ENCODE data around the gene TAF11. TPM values are rescaled to one million over a fixed set of nuclear protein-coding genes. Genes with fewer than 3 reads are reported as not detected.

The TAF11 gene
- total and polyA plus RNA-seq, 2 donors (not counting 3 experiments of a cell fraction or from before 2014, with no cell fraction given) = 30.7 to 37.1 TPM

DNA sequence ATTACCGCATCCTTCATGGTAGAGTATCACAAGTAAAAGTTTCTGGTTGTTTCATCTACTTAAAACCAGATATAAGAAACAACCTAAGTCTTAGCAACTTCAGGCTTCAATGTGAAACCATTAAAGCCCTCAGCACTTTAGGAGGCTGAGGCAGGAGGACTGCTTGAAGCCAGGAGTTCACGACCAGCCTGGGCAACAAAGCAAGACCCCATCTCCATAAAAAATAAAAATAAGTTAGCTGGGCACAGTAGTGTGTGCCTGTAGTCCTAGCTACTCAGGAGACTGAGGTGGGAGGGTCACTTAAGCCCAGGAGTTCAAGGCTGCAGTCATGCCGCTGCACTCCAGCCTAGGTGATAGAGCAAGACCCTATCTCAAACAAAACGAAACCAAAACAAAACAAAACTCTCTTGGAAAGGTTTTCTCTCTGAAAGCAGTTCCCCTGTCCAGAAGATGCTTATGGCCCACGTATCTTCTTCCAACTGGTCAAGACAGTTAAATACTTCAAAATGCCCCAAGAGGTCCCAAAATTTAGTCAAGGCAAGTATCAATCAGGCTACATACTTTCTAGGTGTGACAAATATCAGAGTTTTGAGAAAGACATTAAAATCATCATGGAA is 9.9 kb downstream of the TAF11 start:
- H2AFZ ChIP-seq (ENCODE audit: low read depth, low read length) = no peak overlapping the region
- dilution Hi-C loops (cut with MboI; ENCODE audit: extremely low pct_ligation_motif_present, low sequenced_read_pairs) (no loop called here), intact Hi-C loops (cut with micrococcal nuclease) (no loop called here)
- ChIA-PET POLR2A (no interaction called here), CTCF (no interaction called here)
- peaks cover 11% of the 10 kb centered on the region in 2 experiments for H3K36me3 ChIP-seq (ENCODE audit: control insufficient read depth in 2 of 2, extremely low read depth in 1 of 2, insufficient read depth in 2 of 2, low read length in 2 of 2)
- FAIRE-seq (no peak), DNase-seq (ENCODE audit: low read depth, low spot score) (no peak)
- no peak overlapping the region for H3K4me3 ChIP-seq (replicated peaks in 1 of 3; ENCODE audit: insufficient read depth in 1 of 3, low read depth in 1 of 3, low read length in 3 of 3)
- H3K9me3 ChIP-seq (replicated peaks; ENCODE audit: control insufficient read depth, insufficient read depth, low read length) = no peaks in the 10 kb centered on the region
- no peaks in the 10 kb centered on the region for H3K4me1 ChIP-seq (ENCODE audit: control insufficient read depth, extremely low read depth, insufficient read depth, low read length)
- H3K9ac ChIP-seq (replicated peaks; ENCODE audit: extremely low read depth, insufficient read depth, low read length) = no peak overlapping the region
- H3K4me2 ChIP-seq (ENCODE audit: insufficient read depth, low read length) = no peak overlapping the region
- H3K27ac ChIP-seq (ENCODE audit: insufficient read depth, low read depth, low read length) = no peak overlapping the region
- H3K9me1 ChIP-seq (replicated peaks; ENCODE audit: control insufficient read depth, extremely low read depth, insufficient read depth, low read length) = no peaks in the 10 kb centered on the region
- TF ChIP-seq EZH2 (IDR thresholded peaks at IDR 0.05; ENCODE audit: borderline replicate concordance, low read depth, low read length, severe bottlenecking) = no peak
- no peak for TF ChIP-seq FOS (IDR thresholded peaks at IDR 0.05; ENCODE audit: borderline replicate concordance, insufficient read depth, low read length)
- no peak for TF ChIP-seq GATA2 (IDR thresholded peaks at IDR 0.05; ENCODE audit: insufficient read depth, insufficient read length, low read depth, low read length)
- no peak for TF ChIP-seq MAX (IDR thresholded peaks at IDR 0.05; ENCODE audit: insufficient read depth, insufficient read length)
- TF ChIP-seq POLR2AphosphoS5 (IDR thresholded peaks at IDR 0.05; ENCODE audit: insufficient read depth, low read depth, low read length) = no peak
- TF ChIP-seq POLR2A (IDR thresholded peaks at IDR 0.05; ENCODE audit: low read depth, low read length) = no peak
- TF ChIP-seq JUN (IDR thresholded peaks at IDR 0.05; ENCODE audit: borderline replicate concordance, insufficient read depth, insufficient read length, low read depth) = no peak
- TF ChIP-seq CTCF (IDR thresholded peaks at IDR 0.05; ENCODE audit: extremely low read depth in 1 of 2, insufficient read depth in 1 of 2, low read depth in 1 of 2, low read length in 2 of 2) = no peak
- no peak for TF ChIP-seq MYC (IDR thresholded peaks at IDR 0.05; ENCODE audit: low read depth, low read length)
- no peaks in the 10 kb centered on the region for H4K20me1 ChIP-seq (replicated peaks; ENCODE audit: control insufficient read depth, extremely low read depth, insufficient read depth, low read length)
- no peaks in the 10 kb centered on the region for H3K27me3 ChIP-seq (ENCODE audit: control insufficient read depth in 2 of 2, insufficient read depth in 2 of 2, low read length in 2 of 2)
- TSS peak; percentile 37 for BruUV-seq (replicated peaks)
- H3K79me2 ChIP-seq (ENCODE audit: control insufficient read depth, insufficient read depth, low read length) = peaks cover 2% of the 10 kb centered on the region

Measured in endothelial cell of umbilical vein (primary cell).